CD14-positive monocyte (primary cell): ENCODE data around the gene AFDN. TPM values are rescaled to one million over a fixed set of nuclear protein-coding genes. Genes with fewer than 3 reads are reported as not detected.

ENCODE experiments used
- DNase-seq, 3 donors: peaks; one replicate each; pipeline ENCODE4 v3.0.0-alpha.2; 2011 to 2022
- H2AFZ ChIP-seq: 2 replicates; pipeline ENCODE4 v1.6.0; 2012; ENCODE audit warnings: mild to moderate bottlenecking, low read depth, low read length, inconsistent platforms; ENCODE audit not compliant: insufficient read depth, poor library complexity, severe bottlenecking
- H3K27ac ChIP-seq, 2 donors: 1 replicate in 1 of 2; 2 replicates in 1 of 2; pipeline ENCODE4 v1.5.1; 2012 to 2013; ENCODE audit warnings: low read length in 2 of 2, control low read depth in 1 of 2, inconsistent platforms in 1 of 2, low read depth in 1 of 2, mild to moderate bottlenecking in 1 of 2
- H3K27me3 ChIP-seq, 2 donors: one replicate each; pipeline versions ENCODE4 v1.6.0 to v1.6.1; 2011 to 2013; ENCODE audit warnings: low read length in 2 of 2; ENCODE audit not compliant: control insufficient read depth in 2 of 2, insufficient read depth in 2 of 2
- H3K36me3 ChIP-seq, 2 donors: replicated peaks in 1 of 2; 1 replicate in 1 of 2; 2 replicates in 1 of 2; pipeline versions ENCODE4 v1.5.1 to v1.6.1; 2012 to 2013; ENCODE audit warnings: low read length in 2 of 2, control low read depth in 1 of 2, inconsistent platforms in 1 of 2, mild to moderate bottlenecking in 1 of 2; ENCODE audit not compliant: insufficient read depth in 2 of 2, control insufficient read depth in 1 of 2
- H3K4me1 ChIP-seq, 2 donors: 1 replicate in 1 of 2; 2 replicates in 1 of 2; pipeline versions ENCODE4 v1.5.1 to v1.6.1; 2012 to 2013; ENCODE audit warnings: low read length in 2 of 2, control low read depth in 1 of 2, inconsistent platforms in 1 of 2, mild to moderate bottlenecking in 1 of 2, moderate library complexity in 1 of 2; ENCODE audit not compliant: insufficient read depth in 2 of 2, control insufficient read depth in 1 of 2
- H3K4me2 ChIP-seq: replicated peaks from 2 replicates; pipeline ENCODE3; 2012; ENCODE audit warnings: low read length, moderate library complexity, mild to moderate bottlenecking; ENCODE audit not compliant: poor library complexity, severe bottlenecking; ENCODE audit errors: extremely low read depth
- H3K4me3 ChIP-seq, 3 experiments: fragments of 200-600 bp in 1 of 3; sonication (generic) in 1 of 3; replicated peaks in 1 of 3; 1 replicate in 2 of 3; 2 replicates in 1 of 3; pipeline ENCODE4 v1.5.1; 2011 to 2013; ENCODE audit warnings: low read length in 3 of 3, mild to moderate bottlenecking in 3 of 3, control low read depth in 2 of 3, low read depth in 2 of 3, inconsistent platforms in 1 of 3, moderate library complexity in 1 of 3
- H3K79me2 ChIP-seq: 2 replicates; pipeline ENCODE4 v1.6.0; 2012; ENCODE audit warnings: mild to moderate bottlenecking, control low read depth, inconsistent platforms, low read length, moderate library complexity; ENCODE audit not compliant: insufficient read depth
- H3K9ac ChIP-seq: 2 replicates; pipeline ENCODE4 v1.6.0; 2017; ENCODE audit warnings: low read length, mild to moderate bottlenecking; ENCODE audit not compliant: insufficient read depth, poor library complexity, severe bottlenecking
- H3K9me3 ChIP-seq, 2 donors: replicated peaks in 1 of 2; 1 replicate in 1 of 2; 2 replicates in 1 of 2; pipeline versions ENCODE4 v1.5.1 to v1.6.1; 2012 to 2013; ENCODE audit warnings: low read length in 2 of 2, control low read depth in 1 of 2; ENCODE audit not compliant: control insufficient read depth in 1 of 2, insufficient read depth in 1 of 2
- H4K20me1 ChIP-seq: 2 replicates; pipeline ENCODE4 v1.6.0; 2012; ENCODE audit warnings: mild to moderate bottlenecking, low read length, control low read depth, moderate library complexity; ENCODE audit not compliant: insufficient read depth
- H3K27ac Mint-ChIP-seq, 7 donors: one replicate each; pipeline ENCODE4 v1.8.0; 2020; ENCODE audit warnings: mild to moderate bottlenecking in 7 of 7, mixed read lengths in 7 of 7, moderate library complexity in 6 of 7, inconsistent platforms in 2 of 7
- H3K27me3 Mint-ChIP-seq, 3 donors: one replicate each; pipeline ENCODE4 v1.8.0; 2021 to 2022; ENCODE audit warnings: low read depth in 3 of 3, mild to moderate bottlenecking in 3 of 3, mixed read lengths in 3 of 3, moderate library complexity in 3 of 3, inconsistent platforms in 1 of 3
- H3K36me3 Mint-ChIP-seq, 2 donors: one replicate each; pipeline ENCODE4 v1.8.0; 2020; ENCODE audit warnings: mixed read lengths in 2 of 2, inconsistent platforms in 1 of 2, mild to moderate bottlenecking in 1 of 2
- H3K4me1 Mint-ChIP-seq: one replicate; pipeline ENCODE4 v1.8.0; 2020; ENCODE audit warnings: mild to moderate bottlenecking, mixed read lengths
- H3K4me3 Mint-ChIP-seq, 2 donors: one replicate each; pipeline ENCODE4 v1.8.0; 2020; ENCODE audit warnings: mild to moderate bottlenecking in 2 of 2, mixed read lengths in 2 of 2, moderate library complexity in 1 of 2
- H3K9me3 Mint-ChIP-seq, 7 donors: one replicate each; pipeline ENCODE4 v1.8.0; 2020 to 2022; ENCODE audit warnings: mixed read lengths in 7 of 7, mild to moderate bottlenecking in 6 of 7, moderate library complexity in 6 of 7, inconsistent platforms in 2 of 7
- CTCF ChIP-seq: fragments of 200-600 bp; IDR thresholded peaks from one replicate; pipeline ENCODE4 v1.8.0; 2022; ENCODE audit warnings: antibody characterized with exemption, mild to moderate bottlenecking
- WGBS: methylation state at CpG from one replicate; pipeline ENCODE4 v1.1.5; 2013; ENCODE audit warnings: missing lambda C conversion rate; ENCODE audit not compliant: insufficient coverage; 5-methylcytosine and 5-hydroxymethylcytosine counted together
- intact Hi-C, 2 donors: fragments of 100-400 bp; cut with micrococcal nuclease; formaldehyde crosslinking; loops; one replicate each; pipeline versions ENCODE4 v1.15.0 to v1.15.1; 2023
- polyA plus RNA-seq, 3 donors: library from polyadenylated mRNA; depleted of rRNA in 1 of 3; unstranded in 2 of 3; stranded (reverse) in 1 of 3; fragments of 300-500 nt in 2 of 3; fragments of >200 nt in 1 of 3; fragmentation: Illumina TruSeq in 2 of 3; gene quantifications; 1 replicate in 2 of 3; 2 replicates in 1 of 3; pipeline ENCODE4 v1.2.3, GENCODE V29; 2012 to 2021

Gene AFDN
- polyA plus RNA-seq, 3 donors, result 0.03 to 1.5 TPM; not detected in 1

- H3K36me3 Mint-ChIP-seq, result no peaks in the 10 kb centered on the region
- H3K27ac ChIP-seq, result no peak overlapping the region
- H3K9me3 Mint-ChIP-seq, result peaks cover 3 to 28% (median 22%) of the 10 kb centered on the region in 7 donors
- no peak overlapping the region for H3K4me3 ChIP-seq
- no peaks in the 10 kb centered on the region for H3K36me3 ChIP-seq
- H3K4me1 ChIP-seq, result no peaks in the 10 kb centered on the region
- H3K9ac ChIP-seq, result no peak overlapping the region
- H3K27me3 ChIP-seq, result no peaks in the 10 kb centered on the region
- no peak overlapping the region for H3K4me3 Mint-ChIP-seq
- peaks cover 15 to 39% of the 10 kb centered on the region in 2 donors for H3K9me3 ChIP-seq
- H4K20me1 ChIP-seq, result no peaks in the 10 kb centered on the region
- H3K4me2 ChIP-seq, result no peak overlapping the region
- intact Hi-C loops, result no loop called here
- H3K79me2 ChIP-seq, result no peaks in the 10 kb centered on the region
- WGBS, result 89% methylated on average over 4 of the region's 11 CpGs
- TF ChIP-seq CTCF, result no peak
- H2AFZ ChIP-seq, result no peak overlapping the region
- no peak overlapping the region for H3K27ac Mint-ChIP-seq
- no peaks in the 10 kb centered on the region for H3K4me1 Mint-ChIP-seq
- DNase-seq, result no peak
- H3K27me3 Mint-ChIP-seq, result peaks cover 0 to 2% (median 2%) of the 10 kb centered on the region in 3 donors
These were observed 190.9 kb downstream of the AFDN start for GRCh38 chr6:168017629-168018028.

GRCh38 chr6:168018664-168019063, 192.0 kb downstream of the AFDN start:
- Mint-ChIP-seq H3K4me3 (no peak overlapping the region), H3K27ac (no peak overlapping the region), H3K27me3 (peaks cover 0 to 2% (median 2%) of the 10 kb centered on the region in 3 donors), H3K36me3 (no peaks in the 10 kb centered on the region), H3K9me3 (peaks cover 1 to 28% (median 17%) of the 10 kb centered on the region in 7 donors), H3K4me1 (no peaks in the 10 kb centered on the region)
- TF ChIP-seq CTCF, result no peak
- Histone ChIP-seq H3K4me2 (no peak overlapping the region), H3K27me3 (no peaks in the 10 kb centered on the region), H3K9me3 (peaks cover 7 to 29% of the 10 kb centered on the region in 2 donors), H2AFZ (no peak overlapping the region), H3K4me1 (no peaks in the 10 kb centered on the region), H3K79me2 (no peaks in the 10 kb centered on the region), H3K36me3 (no peaks in the 10 kb centered on the region), H3K4me3 (no peak overlapping the region), H3K27ac (no peak overlapping the region), H3K9ac (no peak overlapping the region), H4K20me1 (no peaks in the 10 kb centered on the region)
- DNase-seq, result no peak
- WGBS, result 84% methylated on average over 9 of the region's 15 CpGs
- intact Hi-C loops, result no loop called here
